PFSK-1 (cell line): Measurements from ENCODE around the gene SSTR3. TPM values are rescaled to one million over a fixed set of nuclear protein-coding genes. Genes with fewer than 3 reads are reported as not detected.

Experiments used
- FOXP2 ChIP-seq: optimal IDR thresholded peaks from 2 replicates; pipeline ENCODE3; 2011; ENCODE audit warnings: borderline replicate concordance, control low read depth, inconsistent platforms; ENCODE audit not compliant: insufficient read depth; ENCODE audit errors: extremely low read length, extremely low read depth
- POLR2AphosphoS5 ChIP-seq: IDR thresholded peaks from 2 replicates; pipeline ENCODE4 v1.6.1; 2012; ENCODE audit warnings: low read depth, mild to moderate bottlenecking, control low read depth, low read length, moderate library complexity
- SIN3A ChIP-seq: IDR thresholded peaks from 2 replicates; pipeline ENCODE4 v1.6.1; 2012; ENCODE audit warnings: mild to moderate bottlenecking, low read length, moderate library complexity, borderline replicate concordance; ENCODE audit not compliant: insufficient read depth
- TAF1 ChIP-seq: IDR thresholded peaks from 2 replicates; pipeline ENCODE4 v1.6.1; 2012; ENCODE audit warnings: low read length, control low read depth, borderline replicate concordance; ENCODE audit not compliant: insufficient read depth
- polyA plus RNA-seq: library from polyadenylated mRNA; unstranded; fragments of >200 nt; gene quantifications from one replicate; pipeline ENCODE4 v1.2.1, GENCODE V29; 2012; ENCODE audit warnings: low read depth, missing spikeins; ENCODE audit not compliant: insufficient read length
- TF ChIP-seq, protein P1 (sequence below), 2 experiments: IDR thresholded peaks; 2 replicates each; pipeline versions ENCODE4 v1.6.1 to v1.8.0; 2011 to 2012; ENCODE audit warnings: low read depth in 2 of 2, low read length in 2 of 2, control low read depth in 1 of 2, inconsistent platforms in 1 of 2, mild to moderate bottlenecking in 1 of 2, moderate library complexity in 1 of 2; ENCODE audit not compliant: insufficient read depth in 1 of 2

SSTR3 gene
- polyA plus RNA-seq, result not detected

GRCh38 chr22:37212174-37212906 lies at the start of gene SSTR3:
SSTR3 (minus strand) TSS chr22:37212477; CDS start chr22:37207803, 4,674 bp downstream.
- TF ChIP-seq, protein P1, sequence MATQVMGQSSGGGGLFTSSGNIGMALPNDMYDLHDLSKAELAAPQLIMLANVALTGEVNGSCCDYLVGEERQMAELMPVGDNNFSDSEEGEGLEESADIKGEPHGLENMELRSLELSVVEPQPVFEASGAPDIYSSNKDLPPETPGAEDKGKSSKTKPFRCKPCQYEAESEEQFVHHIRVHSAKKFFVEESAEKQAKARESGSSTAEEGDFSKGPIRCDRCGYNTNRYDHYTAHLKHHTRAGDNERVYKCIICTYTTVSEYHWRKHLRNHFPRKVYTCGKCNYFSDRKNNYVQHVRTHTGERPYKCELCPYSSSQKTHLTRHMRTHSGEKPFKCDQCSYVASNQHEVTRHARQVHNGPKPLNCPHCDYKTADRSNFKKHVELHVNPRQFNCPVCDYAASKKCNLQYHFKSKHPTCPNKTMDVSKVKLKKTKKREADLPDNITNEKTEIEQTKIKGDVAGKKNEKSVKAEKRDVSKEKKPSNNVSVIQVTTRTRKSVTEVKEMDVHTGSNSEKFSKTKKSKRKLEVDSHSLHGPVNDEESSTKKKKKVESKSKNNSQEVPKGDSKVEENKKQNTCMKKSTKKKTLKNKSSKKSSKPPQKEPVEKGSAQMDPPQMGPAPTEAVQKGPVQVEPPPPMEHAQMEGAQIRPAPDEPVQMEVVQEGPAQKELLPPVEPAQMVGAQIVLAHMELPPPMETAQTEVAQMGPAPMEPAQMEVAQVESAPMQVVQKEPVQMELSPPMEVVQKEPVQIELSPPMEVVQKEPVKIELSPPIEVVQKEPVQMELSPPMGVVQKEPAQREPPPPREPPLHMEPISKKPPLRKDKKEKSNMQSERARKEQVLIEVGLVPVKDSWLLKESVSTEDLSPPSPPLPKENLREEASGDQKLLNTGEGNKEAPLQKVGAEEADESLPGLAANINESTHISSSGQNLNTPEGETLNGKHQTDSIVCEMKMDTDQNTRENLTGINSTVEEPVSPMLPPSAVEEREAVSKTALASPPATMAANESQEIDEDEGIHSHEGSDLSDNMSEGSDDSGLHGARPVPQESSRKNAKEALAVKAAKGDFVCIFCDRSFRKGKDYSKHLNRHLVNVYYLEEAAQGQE (IDR thresholded peaks at IDR 0.05; ENCODE audit: insufficient read depth in 1 of 2, low read depth in 2 of 2, low read length in 2 of 2), result no peak
- TF ChIP-seq TAF1 (no peak), FOXP2 (no peak), POLR2AphosphoS5 (no peak), SIN3A (no peak)

- no peak for TF ChIP-seq FOXP2
- TF ChIP-seq SIN3A, result no peak
- no peak for TF ChIP-seq TAF1
- TF ChIP-seq POLR2AphosphoS5, result no peak
- TF ChIP-seq, protein P1 (IDR thresholded peaks at IDR 0.05; ENCODE audit: insufficient read depth in 1 of 2, low read depth in 2 of 2, low read length in 2 of 2), result no peak
Measured at GRCh38 chr22:37260901-37261336, 48.6 kb upstream of the SSTR3 start.

GRCh38 chr22:37260155-37260795 lies 48.0 kb upstream of the SSTR3 start:
- TF ChIP-seq TAF1 (no peak), FOXP2 (no peak), SIN3A (no peak), POLR2AphosphoS5 (no peak)
- TF ChIP-seq, protein P1 (IDR thresholded peaks at IDR 0.05; ENCODE audit: insufficient read depth in 1 of 2, low read depth in 2 of 2, low read length in 2 of 2), result no peak

DNA sequence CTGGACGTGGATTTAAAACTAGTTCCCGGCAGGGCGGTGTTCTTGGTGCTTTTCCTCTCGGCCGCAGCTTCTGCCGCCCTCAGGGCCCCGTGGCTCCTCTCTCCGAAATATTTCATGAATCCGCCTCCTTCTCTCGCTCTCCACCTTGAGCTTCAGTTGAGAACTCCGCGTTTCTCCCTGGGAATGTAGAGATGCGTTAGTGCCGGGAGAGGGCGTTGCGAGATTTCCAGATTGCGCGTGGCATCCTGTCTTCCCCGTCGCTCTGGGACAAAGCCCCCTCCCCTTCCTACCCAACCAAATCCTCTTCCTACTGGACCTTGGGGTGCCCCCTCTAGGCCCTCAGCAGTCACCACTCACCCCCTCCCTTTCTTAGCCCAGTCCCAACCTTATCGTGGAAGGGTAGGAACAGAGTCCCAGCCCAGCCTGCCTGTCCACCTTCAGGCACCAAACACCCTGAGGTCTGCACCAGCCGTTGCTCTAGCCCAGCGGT lies 47.3 kb upstream of the SSTR3 start:
- TF ChIP-seq FOXP2 (no peak), TAF1 (no peak), POLR2AphosphoS5 (no peak), SIN3A (no peak)
- TF ChIP-seq, protein P1 (IDR thresholded peaks at IDR 0.05; ENCODE audit: insufficient read depth in 1 of 2, low read depth in 2 of 2, low read length in 2 of 2), result no peak
